ENCODE measurements around the gene TRPM6. TPM values are rescaled to one million over a fixed set of nuclear protein-coding genes. Genes with fewer than 3 reads are reported as not detected.

Gene TRPM6
- total RNA-seq, 4 donors from 2014 or later: 0.07 to 0.22 (median 0.20) TPM; not detected in 1

DNA sequence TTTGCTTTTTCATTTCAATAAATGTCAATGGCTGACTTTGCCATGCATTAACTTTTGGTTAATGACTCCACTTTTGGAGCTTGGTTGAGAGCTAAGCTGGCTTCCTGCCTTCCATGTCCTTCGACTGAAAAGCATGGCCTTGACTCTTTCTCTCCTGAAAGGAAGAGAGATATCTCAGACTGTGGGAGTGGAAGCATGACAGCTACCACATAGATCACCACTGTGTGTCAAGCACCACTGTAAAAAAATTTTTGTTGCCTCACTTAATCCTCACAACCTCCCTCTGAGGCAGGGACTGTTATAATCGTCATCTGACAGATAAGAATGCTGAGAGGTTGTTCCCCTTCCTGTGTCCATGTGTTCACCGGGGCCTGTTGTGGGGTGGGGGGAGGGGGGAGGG, 205.8 kb downstream of the TRPM6 start:
- ATAC-seq: no peak
- Histone ChIP-seq H3K4me1 (no peaks in the 10 kb centered on the region), H3K27ac (no peak overlapping the region), H3K36me3 (no peaks in the 10 kb centered on the region), H3K27me3 (no peaks in the 10 kb centered on the region), H3K9me3 (no peaks in the 10 kb centered on the region), H3K4me3 (no peak overlapping the region)
- in situ Hi-C loops (cut with MboI; ENCODE audit: low sequenced_read_pairs in 4 of 4) (no loop called here), intact Hi-C loops (cut with DNase I; ENCODE audit: low total_unique reads) (no loop called here)
- TF ChIP-seq CTCF (IDR thresholded peaks at IDR 0.05 in 4 of 5, conservative IDR thresholded peaks at IDR 0.05 in 1 of 5) (no peak), POLR2A (IDR thresholded peaks at IDR 0.05) (no peak)
- DNase-seq: no peak

DNA sequence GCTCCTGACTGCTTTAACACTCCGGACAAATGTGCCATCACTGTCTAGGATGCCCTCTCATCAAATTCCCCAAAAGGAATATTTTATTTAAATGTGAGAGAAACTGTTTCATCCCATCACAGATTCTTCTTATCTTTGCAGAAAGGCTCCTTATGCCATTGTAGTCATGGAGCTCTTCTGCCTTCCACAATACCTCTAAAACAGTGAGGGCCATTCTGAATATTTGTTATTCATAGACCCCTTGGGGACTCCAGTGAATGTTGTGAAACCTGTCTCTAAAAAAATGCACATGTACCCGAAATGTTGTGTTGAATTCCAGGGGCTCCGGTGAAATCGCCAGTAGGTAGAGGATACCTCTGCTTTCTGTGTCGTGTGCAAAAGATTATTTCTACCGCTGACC, 213.6 kb downstream of the TRPM6 start:
- intact Hi-C loops (cut with DNase I; ENCODE audit: low total_unique reads) (no loop called here), in situ Hi-C loops (cut with MboI; ENCODE audit: low sequenced_read_pairs in 4 of 4) (no loop called here)
- Histone ChIP-seq H3K4me1 (no peaks in the 10 kb centered on the region), H3K36me3 (no peaks in the 10 kb centered on the region), H3K4me3 (no peak overlapping the region), H3K27me3 (no peaks in the 10 kb centered on the region), H3K9me3 (no peaks in the 10 kb centered on the region), H3K27ac (no peak overlapping the region)
- ATAC-seq (no peak), DNase-seq (no peak)
- TF ChIP-seq POLR2A (IDR thresholded peaks at IDR 0.05): no peak
- no peak for TF ChIP-seq CTCF (IDR thresholded peaks at IDR 0.05 in 4 of 5, conservative IDR thresholded peaks at IDR 0.05 in 1 of 5)

Other genes with a start within 250 kb of the TRPM6 start
- 1 to 10 TPM; 1.2 to 4.2 (median 2.6) TPM for gene C9orf40, start 65.0 kb upstream of the TRPM6 start, total RNA-seq
- 10 to 100 TPM in 2 of 4 donors, 1 to 10 TPM in 2; 6.9 to 28.9 (median 14.6) TPM for gene CARNMT1, start 140.4 kb upstream of the TRPM6 start, total RNA-seq
- 10 to 100 TPM; 10.5 to 20.6 (median 18.6) TPM for gene NMRK1, start 200.2 kb upstream of the TRPM6 start, total RNA-seq
- 1 to 10 TPM; 5.2 to 9.8 (median 6.2) TPM for gene OSTF1, start 200.6 kb upstream of the TRPM6 start, total RNA-seq

All from gastrocnemius medialis (tissue), 4 donors.